WTC11 (cell line): ENCODE data around the gene DLX6. TPM values are rescaled to one million over a fixed set of nuclear protein-coding genes. Genes with fewer than 3 reads are reported as not detected.

Experiments used
- ATAC-seq: fragments of 200-7000 bp; cut with Tn5 transposase; 2 replicates; pipeline ENCODE4 v1.10.0; 2021; ENCODE audit warnings: mild to moderate bottlenecking, moderate library complexity
- CTCF ChIA-PET: fragments of 300-600 bp; sonication (Branson Sonifier 250); formaldehyde crosslinking; loops from one replicate; lab custom pipeline; 2021; ENCODE audit warnings: antibody characterized with exemption; lab: Charles Lee
- POLR2A ChIA-PET: fragments of 350-600 bp; sonication (Branson Sonifier 250); formaldehyde crosslinking; loops from one replicate; lab custom pipeline; 2021; ENCODE audit warnings: antibody characterized with exemption; lab: Charles Lee
- DNase-seq: peaks from one replicate; pipeline ENCODE4 v3.0.0; 2021; ENCODE audit warnings: low spot score
- H3K27ac Mint-ChIP-seq: 2 replicates; pipeline ENCODE4 v1.8.0; 2021; ENCODE audit warnings: mixed read lengths
- H3K27me3 Mint-ChIP-seq: 2 replicates; pipeline ENCODE4 v1.8.0; 2021; ENCODE audit warnings: low read depth, mild to moderate bottlenecking, moderate library complexity, mixed read lengths
- H3K36me3 Mint-ChIP-seq: 2 replicates; pipeline ENCODE4 v1.8.0; 2021; ENCODE audit warnings: mixed read lengths
- H3K4me1 Mint-ChIP-seq: 2 replicates; pipeline ENCODE4 v1.8.0; 2022; ENCODE audit warnings: mixed read lengths
- H3K4me3 Mint-ChIP-seq: 2 replicates; pipeline ENCODE4 v1.8.0; 2021; ENCODE audit warnings: mild to moderate bottlenecking, moderate library complexity, mixed read lengths
- H3K9me3 Mint-ChIP-seq: 2 replicates; pipeline ENCODE4 v1.8.0; 2021; ENCODE audit warnings: mixed read lengths
- FOXJ3 ChIP-seq: sonication (generic); formaldehyde crosslinking; IDR thresholded peaks from 2 replicates; pipeline ENCODE4 v1.9.0; 2021; ENCODE audit warnings: missing genetic modification reagents, mild to moderate bottlenecking, borderline replicate concordance
- FOXP1 ChIP-seq: sonication (generic); formaldehyde crosslinking; IDR thresholded peaks from 2 replicates; pipeline ENCODE4 v1.8.0; 2022; ENCODE audit warnings: missing genetic modification reagents, mild to moderate bottlenecking, moderate library complexity, borderline replicate concordance
- IRF2 ChIP-seq: sonication (generic); formaldehyde crosslinking; IDR thresholded peaks from 2 replicates; pipeline ENCODE4 v1.8.0; 2022; ENCODE audit warnings: low read depth, missing genetic modification reagents, borderline replicate concordance
- KAT7 ChIP-seq: sonication (generic); formaldehyde crosslinking; IDR thresholded peaks from 2 replicates; pipeline ENCODE4 v1.8.1; 2023; ENCODE audit warnings: missing genetic modification reagents, mild to moderate bottlenecking, borderline replicate concordance
- NFE2L1 ChIP-seq: sonication (generic); formaldehyde crosslinking; IDR thresholded peaks from 2 replicates; pipeline ENCODE4 v1.8.1; 2023; ENCODE audit warnings: missing genetic modification reagents
- NR2C2 ChIP-seq: sonication (generic); formaldehyde crosslinking; IDR thresholded peaks from 2 replicates; pipeline ENCODE4 v1.8.0; 2022; ENCODE audit warnings: mild to moderate bottlenecking, missing genetic modification reagents
- ZBTB21 ChIP-seq: sonication (generic); formaldehyde crosslinking; IDR thresholded peaks from 2 replicates; pipeline ENCODE4 v1.8.1; 2023; ENCODE audit warnings: mild to moderate bottlenecking, missing genetic modification reagents, borderline replicate concordance
- ZNF121 ChIP-seq: sonication (generic); formaldehyde crosslinking; IDR thresholded peaks from 2 replicates; pipeline ENCODE4 v1.8.0; 2023; ENCODE audit warnings: missing genetic modification reagents
- ZNF219 ChIP-seq: sonication (generic); formaldehyde crosslinking; IDR thresholded peaks from 2 replicates; pipeline ENCODE4 v1.8.0; 2023; ENCODE audit warnings: missing genetic modification reagents, mild to moderate bottlenecking, borderline replicate concordance
- ZNF232 ChIP-seq: sonication (generic); formaldehyde crosslinking; IDR thresholded peaks from 2 replicates; pipeline ENCODE4 v1.8.0; 2022; ENCODE audit warnings: mild to moderate bottlenecking, missing genetic modification reagents
- ZNF317 ChIP-seq: sonication (generic); formaldehyde crosslinking; IDR thresholded peaks from 2 replicates; pipeline ENCODE4 v1.8.1; 2023; ENCODE audit warnings: low read depth, mild to moderate bottlenecking, moderate library complexity, missing genetic modification reagents, borderline replicate concordance
- ZNF423 ChIP-seq: fragments of 250-450 bp; sonication (Bioruptor Pico); IDR thresholded peaks from 2 replicates; pipeline ENCODE4 v2.1.2; 2022; ENCODE audit warnings: mild to moderate bottlenecking, moderate library complexity
- total RNA-seq: library from RNA; stranded (reverse); gene quantifications from 3 replicates; pipeline ENCODE4 v1.2.3, GENCODE V29; 2021
- TF ChIP-seq, protein P1 (sequence below): sonication (generic); formaldehyde crosslinking; IDR thresholded peaks from 2 replicates; pipeline ENCODE4 v1.8.1; 2022; ENCODE audit warnings: low read depth, missing genetic modification reagents, borderline replicate concordance
- TF ChIP-seq, protein P2 (sequence below): sonication (generic); formaldehyde crosslinking; IDR thresholded peaks from 2 replicates; pipeline ENCODE4 v1.8.1; 2022; ENCODE audit warnings: mild to moderate bottlenecking, missing genetic modification reagents, moderate library complexity, borderline replicate concordance
- TF ChIP-seq, protein P3 (sequence below): sonication (generic); formaldehyde crosslinking; IDR thresholded peaks from 2 replicates; pipeline ENCODE4 v1.8.1; 2023; ENCODE audit warnings: mild to moderate bottlenecking, moderate library complexity, missing genetic modification reagents
- TF ChIP-seq, protein P4 (sequence below): sonication (generic); formaldehyde crosslinking; IDR thresholded peaks from 2 replicates; pipeline ENCODE4 v1.8.0; 2022; ENCODE audit warnings: mild to moderate bottlenecking, missing genetic modification reagents
- TF ChIP-seq, protein P5 (sequence below): sonication (generic); formaldehyde crosslinking; IDR thresholded peaks from 2 replicates; pipeline ENCODE4 v1.8.1; 2022; ENCODE audit warnings: missing genetic modification reagents, borderline replicate concordance
- TF ChIP-seq, protein P6 (sequence below): sonication (generic); formaldehyde crosslinking; conservative IDR thresholded peaks from 2 replicates; pipeline ENCODE4 v1.8.1; 2023; ENCODE audit warnings: mild to moderate bottlenecking, low read depth, missing genetic modification reagents, moderate library complexity
- TF ChIP-seq, protein P7 (sequence below): sonication (generic); formaldehyde crosslinking; IDR thresholded peaks from 2 replicates; pipeline ENCODE4 v1.8.1; 2022; ENCODE audit warnings: low read depth, mild to moderate bottlenecking, moderate library complexity, missing genetic modification reagents, borderline replicate concordance

The DLX6 gene
- total RNA-seq, 1 experiment from 2014 or later: 0.09 TPM

DNA sequence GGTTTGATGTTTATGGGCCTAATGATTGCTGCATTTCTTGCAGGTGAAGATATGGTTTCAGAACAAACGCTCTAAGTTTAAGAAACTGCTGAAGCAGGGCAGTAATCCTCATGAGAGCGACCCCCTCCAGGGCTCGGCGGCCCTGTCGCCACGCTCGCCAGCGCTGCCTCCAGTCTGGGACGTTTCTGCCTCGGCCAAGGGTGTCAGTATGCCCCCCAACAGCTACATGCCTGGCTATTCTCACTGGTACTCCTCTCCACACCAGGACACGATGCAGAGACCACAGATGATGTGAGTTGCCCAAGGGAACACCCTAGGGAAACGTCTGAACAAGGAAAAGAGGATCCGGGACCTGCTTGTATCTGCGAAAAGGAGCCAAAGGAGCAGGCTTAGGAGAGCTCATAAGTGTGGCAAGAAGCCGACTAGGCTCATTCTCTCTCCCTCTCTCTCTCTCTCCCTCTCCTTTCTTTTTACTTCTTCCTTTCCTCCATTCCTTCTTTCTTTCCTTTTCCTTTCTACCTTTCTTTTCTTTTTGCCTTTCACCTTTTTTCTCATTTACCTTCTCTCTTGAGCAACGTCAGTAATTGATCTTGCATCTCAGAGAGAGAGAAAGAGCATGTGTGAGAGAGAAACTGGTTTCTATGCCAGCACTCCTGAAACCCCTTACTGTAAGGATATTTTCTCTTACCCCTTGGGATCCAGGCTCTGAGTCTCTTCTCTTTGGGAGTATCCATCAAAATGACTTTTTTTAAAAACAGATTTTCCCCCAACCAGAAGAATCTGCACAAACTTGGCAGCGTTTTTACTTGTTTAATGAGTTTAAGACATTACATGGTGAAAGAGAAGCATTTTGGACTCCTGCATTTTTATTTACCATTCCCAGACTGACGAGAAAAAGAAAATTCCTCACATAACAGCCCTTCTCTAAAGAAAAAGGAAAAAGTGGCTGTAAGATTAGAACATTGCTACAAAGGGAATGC is 4.7 kb downstream of the DLX6 start (continued):
- TF ChIP-seq, protein P1, sequence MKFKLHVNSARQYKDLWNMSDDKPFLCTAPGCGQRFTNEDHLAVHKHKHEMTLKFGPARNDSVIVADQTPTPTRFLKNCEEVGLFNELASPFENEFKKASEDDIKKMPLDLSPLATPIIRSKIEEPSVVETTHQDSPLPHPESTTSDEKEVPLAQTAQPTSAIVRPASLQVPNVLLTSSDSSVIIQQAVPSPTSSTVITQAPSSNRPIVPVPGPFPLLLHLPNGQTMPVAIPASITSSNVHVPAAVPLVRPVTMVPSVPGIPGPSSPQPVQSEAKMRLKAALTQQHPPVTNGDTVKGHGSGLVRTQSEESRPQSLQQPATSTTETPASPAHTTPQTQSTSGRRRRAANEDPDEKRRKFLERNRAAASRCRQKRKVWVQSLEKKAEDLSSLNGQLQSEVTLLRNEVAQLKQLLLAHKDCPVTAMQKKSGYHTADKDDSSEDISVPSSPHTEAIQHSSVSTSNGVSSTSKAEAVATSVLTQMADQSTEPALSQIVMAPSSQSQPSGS: no peak
- TF ChIP-seq, protein P2, sequence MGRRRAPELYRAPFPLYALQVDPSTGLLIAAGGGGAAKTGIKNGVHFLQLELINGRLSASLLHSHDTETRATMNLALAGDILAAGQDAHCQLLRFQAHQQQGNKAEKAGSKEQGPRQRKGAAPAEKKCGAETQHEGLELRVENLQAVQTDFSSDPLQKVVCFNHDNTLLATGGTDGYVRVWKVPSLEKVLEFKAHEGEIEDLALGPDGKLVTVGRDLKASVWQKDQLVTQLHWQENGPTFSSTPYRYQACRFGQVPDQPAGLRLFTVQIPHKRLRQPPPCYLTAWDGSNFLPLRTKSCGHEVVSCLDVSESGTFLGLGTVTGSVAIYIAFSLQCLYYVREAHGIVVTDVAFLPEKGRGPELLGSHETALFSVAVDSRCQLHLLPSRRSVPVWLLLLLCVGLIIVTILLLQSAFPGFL (CRISPR knock-in tag): no peak
- TF ChIP-seq NFE2L1 (CRISPR knock-in tag) (no peak), NR2C2 (CRISPR knock-in tag) (no peak), ZBTB21 (CRISPR knock-in tag) (no peak)
- TF ChIP-seq, protein P3, sequence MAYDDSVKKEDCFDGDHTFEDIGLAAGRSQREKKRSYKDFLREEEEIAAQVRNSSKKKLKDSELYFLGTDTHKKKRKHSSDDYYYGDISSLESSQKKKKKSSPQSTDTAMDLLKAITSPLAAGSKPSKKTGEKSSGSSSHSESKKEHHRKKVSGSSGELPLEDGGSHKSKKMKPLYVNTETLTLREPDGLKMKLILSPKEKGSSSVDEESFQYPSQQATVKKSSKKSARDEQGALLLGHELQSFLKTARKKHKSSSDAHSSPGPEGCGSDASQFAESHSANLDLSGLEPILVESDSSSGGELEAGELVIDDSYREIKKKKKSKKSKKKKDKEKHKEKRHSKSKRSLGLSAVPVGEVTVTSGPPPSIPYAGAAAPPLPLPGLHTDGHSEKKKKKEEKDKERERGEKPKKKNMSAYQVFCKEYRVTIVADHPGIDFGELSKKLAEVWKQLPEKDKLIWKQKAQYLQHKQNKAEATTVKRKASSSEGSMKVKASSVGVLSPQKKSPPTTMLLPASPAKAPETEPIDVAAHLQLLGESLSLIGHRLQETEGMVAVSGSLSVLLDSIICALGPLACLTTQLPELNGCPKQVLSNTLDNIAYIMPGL (CRISPR knock-in tag): no peak

DNA sequence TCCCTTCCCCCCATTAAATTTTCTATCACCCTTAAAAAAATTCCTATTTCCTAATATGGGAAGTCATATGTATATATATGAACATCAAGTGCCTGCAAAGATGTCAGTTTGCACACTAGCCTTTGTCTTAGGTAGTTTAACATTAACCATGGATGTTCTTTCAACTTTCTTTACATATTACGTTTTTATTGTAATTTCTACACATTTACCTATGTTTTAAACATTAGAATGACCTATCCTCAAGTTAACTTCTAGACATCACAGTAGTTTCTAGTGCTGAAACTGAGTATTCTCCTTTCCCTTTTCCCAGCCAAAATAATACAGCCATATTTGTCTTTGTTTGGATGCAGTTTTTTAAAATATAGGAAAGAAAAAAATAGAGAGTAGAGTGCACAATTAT is 5.8 kb downstream of the DLX6 start:
- H3K36me3 Mint-ChIP-seq: peaks cover 3% of the 10 kb centered on the region; the same call in 1 of the 2 replicates
- H3K4me3 Mint-ChIP-seq: no peak overlapping the region
- ATAC-seq (no peak), DNase-seq (no peak)
- peaks cover 98% of the 10 kb centered on the region for H3K27me3 Mint-ChIP-seq
- peaks cover 43% of the 10 kb centered on the region for H3K4me1 Mint-ChIP-seq
- H3K27ac Mint-ChIP-seq: no peak overlapping the region
- no peaks in the 10 kb centered on the region for H3K9me3 Mint-ChIP-seq
- ChIA-PET CTCF (no interaction called here), POLR2A (no interaction called here)
- TF ChIP-seq, protein P4, sequence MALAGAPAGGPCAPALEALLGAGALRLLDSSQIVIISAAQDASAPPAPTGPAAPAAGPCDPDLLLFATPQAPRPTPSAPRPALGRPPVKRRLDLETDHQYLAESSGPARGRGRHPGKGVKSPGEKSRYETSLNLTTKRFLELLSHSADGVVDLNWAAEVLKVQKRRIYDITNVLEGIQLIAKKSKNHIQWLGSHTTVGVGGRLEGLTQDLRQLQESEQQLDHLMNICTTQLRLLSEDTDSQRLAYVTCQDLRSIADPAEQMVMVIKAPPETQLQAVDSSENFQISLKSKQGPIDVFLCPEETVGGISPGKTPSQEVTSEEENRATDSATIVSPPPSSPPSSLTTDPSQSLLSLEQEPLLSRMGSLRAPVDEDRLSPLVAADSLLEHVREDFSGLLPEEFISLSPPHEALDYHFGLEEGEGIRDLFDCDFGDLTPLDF (CRISPR knock-in tag): no peak
- TF ChIP-seq ZNF232: no peak
- TF ChIP-seq, protein P5, sequence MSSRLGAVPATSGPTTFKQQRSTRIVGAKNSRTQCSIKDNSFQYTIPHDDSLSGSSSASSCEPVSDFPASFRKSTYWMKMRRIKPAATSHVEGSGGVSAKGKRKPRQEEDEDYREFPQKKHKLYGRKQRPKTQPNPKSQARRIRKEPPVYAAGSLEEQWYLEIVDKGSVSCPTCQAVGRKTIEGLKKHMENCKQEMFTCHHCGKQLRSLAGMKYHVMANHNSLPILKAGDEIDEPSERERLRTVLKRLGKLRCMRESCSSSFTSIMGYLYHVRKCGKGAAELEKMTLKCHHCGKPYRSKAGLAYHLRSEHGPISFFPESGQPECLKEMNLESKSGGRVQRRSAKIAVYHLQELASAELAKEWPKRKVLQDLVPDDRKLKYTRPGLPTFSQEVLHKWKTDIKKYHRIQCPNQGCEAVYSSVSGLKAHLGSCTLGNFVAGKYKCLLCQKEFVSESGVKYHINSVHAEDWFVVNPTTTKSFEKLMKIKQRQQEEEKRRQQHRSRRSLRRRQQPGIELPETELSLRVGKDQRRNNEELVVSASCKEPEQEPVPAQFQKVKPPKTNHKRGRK: no peak
- TF ChIP-seq FOXJ3 (CRISPR knock-in tag): no peak
- TF ChIP-seq IRF2 (CRISPR knock-in tag): no peak
- TF ChIP-seq KAT7 (CRISPR knock-in tag): no peak
- TF ChIP-seq, protein P6, sequence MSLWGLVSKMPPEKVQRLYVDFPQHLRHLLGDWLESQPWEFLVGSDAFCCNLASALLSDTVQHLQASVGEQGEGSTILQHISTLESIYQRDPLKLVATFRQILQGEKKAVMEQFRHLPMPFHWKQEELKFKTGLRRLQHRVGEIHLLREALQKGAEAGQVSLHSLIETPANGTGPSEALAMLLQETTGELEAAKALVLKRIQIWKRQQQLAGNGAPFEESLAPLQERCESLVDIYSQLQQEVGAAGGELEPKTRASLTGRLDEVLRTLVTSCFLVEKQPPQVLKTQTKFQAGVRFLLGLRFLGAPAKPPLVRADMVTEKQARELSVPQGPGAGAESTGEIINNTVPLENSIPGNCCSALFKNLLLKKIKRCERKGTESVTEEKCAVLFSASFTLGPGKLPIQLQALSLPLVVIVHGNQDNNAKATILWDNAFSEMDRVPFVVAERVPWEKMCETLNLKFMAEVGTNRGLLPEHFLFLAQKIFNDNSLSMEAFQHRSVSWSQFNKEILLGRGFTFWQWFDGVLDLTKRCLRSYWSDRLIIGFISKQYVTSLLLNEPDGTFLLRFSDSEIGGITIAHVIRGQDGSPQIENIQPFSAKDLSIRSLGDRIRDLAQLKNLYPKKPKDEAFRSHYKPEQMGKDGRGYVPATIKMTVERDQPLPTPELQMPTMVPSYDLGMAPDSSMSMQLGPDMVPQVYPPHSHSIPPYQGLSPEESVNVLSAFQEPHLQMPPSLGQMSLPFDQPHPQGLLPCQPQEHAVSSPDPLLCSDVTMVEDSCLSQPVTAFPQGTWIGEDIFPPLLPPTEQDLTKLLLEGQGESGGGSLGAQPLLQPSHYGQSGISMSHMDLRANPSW (CRISPR knock-in tag): no peak
- TF ChIP-seq ZNF121: no peak
- TF ChIP-seq FOXP1 (CRISPR knock-in tag): no peak
- no peak for TF ChIP-seq ZNF219 (CRISPR knock-in tag)
- no peak for TF ChIP-seq ZNF317 (CRISPR knock-in tag)
- TF ChIP-seq ZNF423 (CRISPR knock-in tag): no peak
- TF ChIP-seq, protein P7, sequence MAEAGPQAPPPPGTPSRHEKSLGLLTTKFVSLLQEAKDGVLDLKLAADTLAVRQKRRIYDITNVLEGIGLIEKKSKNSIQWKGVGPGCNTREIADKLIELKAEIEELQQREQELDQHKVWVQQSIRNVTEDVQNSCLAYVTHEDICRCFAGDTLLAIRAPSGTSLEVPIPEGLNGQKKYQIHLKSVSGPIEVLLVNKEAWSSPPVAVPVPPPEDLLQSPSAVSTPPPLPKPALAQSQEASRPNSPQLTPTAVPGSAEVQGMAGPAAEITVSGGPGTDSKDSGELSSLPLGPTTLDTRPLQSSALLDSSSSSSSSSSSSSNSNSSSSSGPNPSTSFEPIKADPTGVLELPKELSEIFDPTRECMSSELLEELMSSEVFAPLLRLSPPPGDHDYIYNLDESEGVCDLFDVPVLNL: no peak
- TF ChIP-seq, protein P1: no peak
